ENCODE results near the gene PPP2R5B.

- TF ChIP-seq ZBTB21 (tag by site-specific recombination; IDR thresholded peaks at IDR 0.05) (no peak), ZNF23 (tag by site-specific recombination; IDR thresholded peaks at IDR 0.05; ENCODE audit: borderline replicate concordance) (no peak), MZF1 (tag by site-specific recombination; IDR thresholded peaks at IDR 0.05; ENCODE audit: borderline replicate concordance) (no peak), CTCF (tag by site-specific recombination; IDR thresholded peaks at IDR 0.05) (no peak), ZBTB17 (tag by site-specific recombination; IDR thresholded peaks at IDR 0.05) (no peak), PRDM10 (tag by site-specific recombination; IDR thresholded peaks at IDR 0.05) (peak; percentile 87), SP2 (tag by site-specific recombination; IDR thresholded peaks at IDR 0.05) (no peak)
Observed at GRCh38 chr11:64933935-64934681, 9.6 kb downstream of the PPP2R5B start.

Measured in HEK293 (cell line).